Fibroblast of pulmonary artery (primary cell): ENCODE measurements around the gene BAIAP2.
A peak's percentile ranks its signal among the peaks of the same experiment; 100 is the strongest.

ENCODE experiments used
- DNase-seq: peaks from one replicate; pipeline ENCODE4 v3.0.0-alpha.2; 2010; ENCODE audit warnings: low read depth
- H3K4me3 ChIP-seq: replicated peaks from 2 replicates; pipeline ENCODE4 v1.5.1; 2011; ENCODE audit warnings: low read depth, mild to moderate bottlenecking, control low read depth, low read length, moderate library complexity
- CTCF ChIP-seq: IDR thresholded peaks from 2 replicates; pipeline ENCODE4 v1.5.1; 2011; ENCODE audit warnings: mild to moderate bottlenecking, control low read depth, low read length, inconsistent platforms; ENCODE audit errors: missing control alignments

Gene BAIAP2

GRCh38 chr17:81061027-81061735, 26.2 kb downstream of the BAIAP2 start:
- DNase-seq: no peak
- no peak overlapping the region for H3K4me3 ChIP-seq
- no peak for TF ChIP-seq CTCF

- no peak overlapping the region for H3K4me3 ChIP-seq
- TF ChIP-seq CTCF: no peak
- DNase-seq: no peak
Observed at GRCh38 chr17:81062014-81062780, 27.2 kb downstream of the BAIAP2 start.

DNA sequence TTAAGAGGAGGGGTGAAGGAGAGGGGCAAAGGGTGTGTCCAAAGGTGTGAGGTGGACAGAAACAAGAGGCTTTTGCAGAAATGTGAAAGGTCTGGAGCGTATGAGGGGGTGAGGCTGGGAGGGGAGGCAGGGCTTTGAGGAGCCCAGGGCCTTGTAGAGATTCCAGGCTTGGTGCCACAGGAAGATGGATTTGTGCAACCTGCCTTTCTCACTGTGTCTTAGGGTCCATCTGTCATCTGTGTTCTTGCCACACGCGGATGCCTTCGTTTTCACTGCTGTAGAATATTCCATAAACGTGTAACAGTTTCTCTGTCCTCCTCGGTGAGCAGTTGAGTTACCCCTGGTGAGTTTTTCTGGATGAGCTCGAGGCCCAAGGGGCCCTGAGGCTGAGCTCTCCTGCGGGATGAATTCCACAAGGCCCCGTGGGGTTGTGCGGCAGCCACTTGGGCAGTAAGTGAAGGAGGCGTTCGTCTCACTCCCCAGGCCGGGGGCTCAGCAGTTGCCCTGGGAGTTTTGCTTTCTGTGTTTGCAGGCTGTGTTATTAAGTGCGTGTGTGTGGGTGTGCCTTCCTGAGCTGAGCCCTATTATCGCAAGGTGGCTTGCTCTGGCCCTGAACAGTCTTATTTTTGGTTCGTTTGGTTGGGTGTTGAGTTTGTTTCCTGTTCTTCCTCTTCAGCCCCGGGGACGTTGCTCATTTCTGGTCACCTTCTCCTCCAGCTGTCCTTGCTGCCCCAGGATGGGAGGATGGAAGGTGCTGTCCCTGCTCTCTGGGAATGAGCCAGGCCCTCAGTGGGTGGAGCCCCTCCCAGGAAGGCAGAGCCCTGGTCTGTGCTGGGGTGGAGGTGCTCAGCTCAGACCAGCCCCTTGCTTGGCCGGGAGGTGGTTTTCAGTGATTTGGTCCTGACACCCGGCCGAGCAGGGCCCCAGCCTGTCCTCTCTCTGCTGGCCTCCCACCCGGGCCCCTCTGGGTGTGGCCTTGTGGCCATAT, 28.4 kb downstream of the BAIAP2 start:
- H3K4me3 ChIP-seq: no peak overlapping the region
- no peak for DNase-seq
- no peak for TF ChIP-seq CTCF

DNA sequence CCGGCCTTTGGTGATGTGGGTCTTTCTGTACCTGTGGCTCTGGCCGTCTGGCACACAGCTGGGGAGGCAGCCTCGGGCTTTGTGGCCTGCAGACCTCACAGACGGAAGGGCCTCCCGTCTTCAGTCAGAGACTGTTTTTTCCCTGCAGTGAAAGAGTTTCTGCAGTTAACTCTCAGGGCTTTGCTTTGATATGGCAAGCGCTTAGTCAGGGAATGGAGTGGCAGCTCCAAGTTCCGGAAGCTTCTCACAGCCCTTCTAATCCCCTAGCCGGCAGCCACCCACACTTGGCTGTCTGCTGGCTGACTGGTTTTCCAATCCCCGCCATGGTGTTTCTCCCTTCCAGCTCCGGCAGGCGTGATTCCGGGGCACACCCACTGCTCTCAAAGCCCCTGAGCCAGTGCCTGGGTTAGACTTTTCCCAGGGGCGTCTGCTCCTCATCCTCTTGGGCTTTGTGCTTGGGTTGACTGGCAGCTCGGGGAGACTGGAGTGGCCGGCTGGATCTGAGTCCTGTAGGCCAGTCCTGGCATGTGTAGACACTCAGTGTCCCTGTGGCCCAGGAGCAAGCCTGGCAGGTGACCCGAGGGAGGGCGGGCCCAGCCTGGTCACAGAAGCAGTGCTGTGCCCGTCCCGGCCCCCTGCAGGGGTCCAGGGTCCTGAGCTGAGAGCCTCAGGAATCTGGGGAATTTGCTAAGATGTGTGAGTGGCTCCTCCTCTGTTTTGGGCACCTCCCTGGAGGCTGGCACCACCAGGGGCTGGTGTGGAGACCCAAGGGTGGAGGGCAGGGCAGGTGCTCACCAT, 29.9 kb downstream of the BAIAP2 start:
- DNase-seq: peak; percentile 62
- no peak for TF ChIP-seq CTCF
- H3K4me3 ChIP-seq: no peak overlapping the region

DNA sequence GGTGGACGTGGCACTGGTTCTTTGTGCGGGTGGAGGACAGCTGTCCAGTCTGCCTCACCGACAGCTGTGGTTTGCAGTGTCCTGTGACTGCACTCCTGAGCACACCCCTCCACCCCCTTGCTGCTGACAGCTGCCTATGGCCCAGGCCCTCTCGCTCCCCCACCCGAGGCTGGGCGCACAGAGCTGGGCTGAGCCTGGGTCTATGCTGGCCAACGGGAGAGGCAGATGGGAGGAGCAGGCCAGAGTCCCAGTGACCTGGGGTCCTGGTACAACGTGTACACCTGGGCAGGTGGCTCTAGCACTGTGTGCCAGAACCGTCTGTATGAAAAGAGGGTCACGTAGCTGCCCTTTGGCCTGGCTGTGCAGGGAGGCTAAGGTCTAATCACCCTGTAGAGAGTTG, 30.5 kb downstream of the BAIAP2 start:
- H3K4me3 ChIP-seq: no peak overlapping the region
- no peak for TF ChIP-seq CTCF
- no peak for DNase-seq

- no peak overlapping the region for H3K4me3 ChIP-seq
- DNase-seq: no peak
- no peak for TF ChIP-seq CTCF
Observed at GRCh38 chr17:81066072-81066471, 31.1 kb downstream of the BAIAP2 start.
